IMR-90 (cell line): ENCODE data around the gene UTF1.

Experiments
- CTCF ChIP-seq: conservative IDR thresholded peaks from 2 replicates; pipeline ENCODE4 v1.5.1; 2012; ENCODE audit warnings: mild to moderate bottlenecking, low read depth, low read length, improper control_type of control experiment
- ELK1 ChIP-seq: fragments of 150-350 bp; IDR thresholded peaks from 2 replicates; pipeline ENCODE4 v1.6.1; 2016; ENCODE audit warnings: low read depth, mild to moderate bottlenecking, low read length, moderate library complexity, borderline replicate concordance
- FOS ChIP-seq: fragments of 150-350 bp; IDR thresholded peaks from 2 replicates; pipeline ENCODE4 v1.6.1; 2016; ENCODE audit warnings: low read depth, low read length
- MAFK ChIP-seq: IDR thresholded peaks from 2 replicates; pipeline ENCODE4 v1.6.1; 2012; ENCODE audit warnings: low read depth, low read length, improper control_type of control experiment
- POLR2A ChIP-seq: IDR thresholded peaks from 2 replicates; pipeline ENCODE4 v1.6.1; 2012; ENCODE audit warnings: mild to moderate bottlenecking, low read depth, low read length
- RCOR1 ChIP-seq: IDR thresholded peaks from 2 replicates; pipeline ENCODE4 v1.6.1; 2012; ENCODE audit warnings: mild to moderate bottlenecking, low read length, improper control_type of control experiment; ENCODE audit not compliant: insufficient replicate concordance

GRCh38 chr10:133270773-133271297 lies 40.8 kb downstream of the UTF1 start:
- TF ChIP-seq POLR2A: no peak
- no peak for TF ChIP-seq RCOR1
- no peak for TF ChIP-seq MAFK
- no peak for TF ChIP-seq ELK1
- TF ChIP-seq FOS: no peak
- TF ChIP-seq CTCF: no peak
